Rectal smooth muscle tissue (tissue), 1 donor: ENCODE measurements around the gene RAD9A.
A peak's percentile ranks its signal among the peaks of the same experiment; 100 is the strongest.

Experiments
- H3K27ac ChIP-seq: one replicate; pipeline ENCODE4 v1.7.0; 2013; ENCODE audit warnings: low read depth, low read length, inconsistent platforms
- H3K27me3 ChIP-seq: one replicate; pipeline ENCODE4 v1.7.0; 2013; ENCODE audit warnings: low read length; ENCODE audit not compliant: control insufficient read depth, insufficient read depth
- H3K36me3 ChIP-seq: one replicate; pipeline ENCODE4 v1.7.0; 2013; ENCODE audit warnings: low read length; ENCODE audit not compliant: control insufficient read depth, insufficient read depth
- H3K4me1 ChIP-seq: one replicate; pipeline ENCODE4 v1.7.0; 2013; ENCODE audit warnings: low read length; ENCODE audit not compliant: control insufficient read depth, insufficient read depth
- H3K4me3 ChIP-seq: one replicate; pipeline ENCODE4 v1.7.0; 2013; ENCODE audit warnings: low read length
- H3K9ac ChIP-seq: one replicate; pipeline ENCODE4 v1.7.0; 2013; ENCODE audit warnings: low read length

The RAD9A gene

GRCh38 chr11:67365736-67366444, 25.9 kb upstream of the RAD9A start:
- peaks cover 42% of the 10 kb centered on the region for H3K4me1 ChIP-seq
- no peaks in the 10 kb centered on the region for H3K27me3 ChIP-seq
- peak overlapping the region; percentile 91 for H3K27ac ChIP-seq
- peaks cover 2% of the 10 kb centered on the region for H3K36me3 ChIP-seq
- H3K9ac ChIP-seq = no peak overlapping the region
- H3K4me3 ChIP-seq = peak overlapping the region; percentile 12

DNA sequence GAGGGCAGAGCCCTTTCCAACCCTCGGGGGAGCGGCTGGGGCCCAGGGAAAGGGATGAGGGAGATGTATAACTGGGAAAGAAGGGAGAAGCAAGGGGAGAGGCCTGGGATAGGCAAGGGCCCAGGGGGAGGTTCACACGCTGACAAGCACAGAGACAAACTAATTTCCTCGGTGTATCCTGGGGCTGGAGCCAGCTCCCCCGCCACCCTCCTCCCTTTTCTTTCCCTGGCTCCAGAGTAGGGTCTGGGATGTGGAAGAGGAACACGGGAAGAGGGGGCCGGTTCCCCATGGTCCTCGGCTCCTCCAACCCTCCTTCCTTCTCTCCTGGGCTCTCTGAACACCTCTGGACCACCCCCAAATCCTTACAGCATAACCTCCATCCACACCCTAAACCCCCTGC, 25.2 kb upstream of the RAD9A start:
- peak overlapping the region; percentile 10 for H3K4me3 ChIP-seq
- H3K27me3 ChIP-seq = no peaks in the 10 kb centered on the region
- H3K27ac ChIP-seq = peak overlapping the region; percentile 91
- peaks cover 2% of the 10 kb centered on the region for H3K36me3 ChIP-seq
- peaks cover 48% of the 10 kb centered on the region for H3K4me1 ChIP-seq
- no peak overlapping the region for H3K9ac ChIP-seq

DNA sequence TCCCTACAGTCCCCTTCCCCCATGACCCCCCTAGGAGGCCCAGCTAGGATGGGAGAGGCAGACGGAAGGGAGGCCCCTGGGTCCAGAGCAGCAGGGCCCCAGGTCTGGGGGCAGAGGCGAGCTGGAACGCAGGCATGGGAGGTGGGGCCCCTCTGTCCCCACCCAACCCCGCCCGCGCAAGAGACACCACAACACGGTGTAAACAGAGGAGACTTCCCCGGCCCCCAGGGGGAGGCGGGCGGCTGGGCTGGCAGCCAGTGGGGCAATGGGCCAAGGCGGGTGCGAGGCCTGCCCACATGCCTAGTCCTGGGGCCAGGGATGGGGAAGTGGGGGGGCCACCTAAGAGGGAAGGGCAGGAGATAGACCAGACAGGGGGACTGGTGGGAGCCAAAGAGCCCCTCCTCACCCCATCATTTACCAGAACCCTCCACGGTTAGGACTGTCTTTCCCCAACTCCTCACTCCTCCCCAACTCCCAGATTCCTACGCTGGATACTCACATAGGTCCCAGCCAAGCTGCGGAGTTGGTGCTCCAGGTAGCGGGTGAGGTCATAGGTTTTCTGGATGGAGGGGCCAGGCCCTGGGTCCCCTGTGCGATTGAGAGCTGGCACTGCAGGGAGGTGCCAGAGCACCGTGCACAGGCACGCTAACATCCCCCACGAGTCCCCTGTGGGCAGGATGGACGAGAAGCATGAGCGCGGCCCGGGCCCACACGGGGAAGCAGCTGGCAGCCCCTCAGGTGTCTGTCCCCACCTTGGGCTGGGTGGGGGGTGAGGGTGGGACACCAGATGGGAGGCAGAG, 24.6 kb upstream of the RAD9A start:
- peak overlapping the region; percentile 10 for H3K4me3 ChIP-seq
- peaks cover 2% of the 10 kb centered on the region for H3K36me3 ChIP-seq
- no peaks in the 10 kb centered on the region for H3K27me3 ChIP-seq
- peak overlapping the region; percentile 91 for H3K27ac ChIP-seq
- H3K9ac ChIP-seq = no peak overlapping the region
- H3K4me1 ChIP-seq = peaks cover 52% of the 10 kb centered on the region

- Histone ChIP-seq H3K36me3 (peaks cover 2% of the 10 kb centered on the region), H3K27me3 (no peaks in the 10 kb centered on the region), H3K27ac (peak overlapping the region; percentile 91), H3K4me1 (peaks cover 52% of the 10 kb centered on the region), H3K4me3 (no peak overlapping the region), H3K9ac (no peak overlapping the region)
Observed at GRCh38 chr11:67367761-67368227, 24.0 kb upstream of the RAD9A start.

- peaks cover 52% of the 10 kb centered on the region for H3K4me1 ChIP-seq
- peak overlapping the region; percentile 91 for H3K27ac ChIP-seq
- no peak overlapping the region for H3K4me3 ChIP-seq
- no peak overlapping the region for H3K9ac ChIP-seq
- peaks cover 2% of the 10 kb centered on the region for H3K36me3 ChIP-seq
- H3K27me3 ChIP-seq = no peaks in the 10 kb centered on the region
Observed at GRCh38 chr11:67368621-67369020, 23.2 kb upstream of the RAD9A start.

GRCh38 chr11:67369275-67369674, 22.5 kb upstream of the RAD9A start:
- Histone ChIP-seq H3K4me3 (no peak overlapping the region), H3K4me1 (peaks cover 56% of the 10 kb centered on the region), H3K27me3 (no peaks in the 10 kb centered on the region), H3K9ac (no peak overlapping the region), H3K36me3 (peaks cover 2% of the 10 kb centered on the region), H3K27ac (peak overlapping the region; percentile 91)

- Histone ChIP-seq H3K9ac (no peak overlapping the region), H3K4me1 (peaks cover 61% of the 10 kb centered on the region), H3K4me3 (no peak overlapping the region)
Observed at GRCh38 chr11:67369801-67370284, 21.9 kb upstream of the RAD9A start.

DNA sequence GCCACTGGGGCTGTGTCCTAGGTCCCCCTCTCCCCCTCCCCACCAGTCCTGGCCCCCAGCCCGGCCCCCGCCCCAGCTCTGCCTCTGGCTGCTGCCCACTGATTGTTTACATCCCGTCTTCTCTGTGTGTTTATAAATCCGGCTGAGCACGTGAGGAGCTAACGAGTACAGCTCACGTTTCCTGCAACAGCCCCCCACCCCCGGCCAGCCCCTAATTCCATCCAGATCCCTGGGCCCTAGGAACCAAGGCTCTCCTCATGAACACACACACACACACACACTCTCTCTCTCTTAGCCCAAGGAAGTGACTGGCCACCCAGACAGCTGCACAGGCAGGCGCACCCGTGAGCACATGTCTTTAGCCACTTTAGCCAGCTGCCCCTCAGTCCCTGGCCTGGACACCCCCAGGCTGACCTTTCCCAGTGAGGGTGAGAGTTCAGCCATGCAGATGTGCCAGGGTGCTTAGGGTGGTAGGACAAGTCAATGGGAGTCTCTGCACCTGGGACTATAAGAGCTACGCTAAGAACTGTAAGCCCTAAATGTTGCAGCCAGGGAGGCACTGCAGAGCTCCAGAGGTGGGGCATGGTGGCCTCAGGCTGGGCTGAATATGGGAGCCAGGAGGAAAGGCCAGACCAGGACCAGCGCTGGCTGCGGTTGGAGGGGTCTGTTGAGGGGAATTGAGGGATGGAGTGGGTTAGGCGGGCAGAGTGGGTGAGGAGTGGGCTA, 21.3 kb upstream of the RAD9A start:
- H3K4me3 ChIP-seq = peak overlapping the region; percentile 41
- H3K27me3 ChIP-seq = no peaks in the 10 kb centered on the region
- peaks cover 57% of the 10 kb centered on the region for H3K4me1 ChIP-seq
- peak overlapping the region; percentile 91 for H3K27ac ChIP-seq
- no peaks in the 10 kb centered on the region for H3K36me3 ChIP-seq
- no peak overlapping the region for H3K9ac ChIP-seq

More at GRCh38 chr11:67369801-67370284, 21.9 kb upstream of the RAD9A start:
- no peaks in the 10 kb centered on the region for H3K27me3 ChIP-seq
- peak overlapping the region; percentile 91 for H3K27ac ChIP-seq
- H3K36me3 ChIP-seq = no peaks in the 10 kb centered on the region

DNA sequence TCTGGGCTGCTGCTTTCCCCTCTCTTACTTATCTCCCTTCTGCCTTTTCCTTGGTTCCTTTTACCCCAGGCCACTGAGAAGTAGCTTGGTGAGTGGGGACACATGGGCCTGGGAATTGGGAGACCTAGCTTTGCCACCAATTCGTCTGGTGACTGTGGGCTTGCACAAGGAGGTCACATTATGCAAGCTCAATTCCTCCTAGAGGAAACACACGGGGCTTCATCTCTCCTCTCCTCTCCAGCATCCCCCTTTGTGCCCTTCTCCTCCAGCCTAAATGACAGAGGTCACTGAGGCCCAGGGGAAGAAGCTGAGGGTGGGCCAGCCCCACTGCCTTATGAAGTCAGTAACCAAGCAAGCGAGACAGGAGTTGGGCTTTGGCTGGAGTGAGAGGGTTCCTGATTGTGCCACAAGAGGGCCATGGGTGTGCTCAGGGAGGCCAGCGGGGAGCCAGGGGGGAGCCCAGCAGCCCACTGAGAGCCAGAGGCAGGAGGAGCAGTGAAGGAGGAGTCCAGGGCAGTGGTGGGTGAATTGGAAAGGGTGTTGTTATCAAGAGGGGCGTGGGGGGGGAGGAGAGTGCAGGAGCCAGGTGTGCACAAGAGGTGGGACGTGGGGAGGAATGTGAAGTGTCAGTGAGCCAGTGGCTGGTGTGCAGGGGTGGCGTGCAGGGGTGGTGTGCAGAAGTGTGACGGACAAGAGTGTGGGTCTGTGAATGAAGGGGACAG, 20.4 kb upstream of the RAD9A start:
- Histone ChIP-seq H3K4me3 (peak overlapping the region; percentile 60), H3K9ac (no peak overlapping the region), H3K36me3 (no peaks in the 10 kb centered on the region), H3K27ac (peak overlapping the region; percentile 91), H3K27me3 (no peaks in the 10 kb centered on the region), H3K4me1 (peaks cover 49% of the 10 kb centered on the region)

DNA sequence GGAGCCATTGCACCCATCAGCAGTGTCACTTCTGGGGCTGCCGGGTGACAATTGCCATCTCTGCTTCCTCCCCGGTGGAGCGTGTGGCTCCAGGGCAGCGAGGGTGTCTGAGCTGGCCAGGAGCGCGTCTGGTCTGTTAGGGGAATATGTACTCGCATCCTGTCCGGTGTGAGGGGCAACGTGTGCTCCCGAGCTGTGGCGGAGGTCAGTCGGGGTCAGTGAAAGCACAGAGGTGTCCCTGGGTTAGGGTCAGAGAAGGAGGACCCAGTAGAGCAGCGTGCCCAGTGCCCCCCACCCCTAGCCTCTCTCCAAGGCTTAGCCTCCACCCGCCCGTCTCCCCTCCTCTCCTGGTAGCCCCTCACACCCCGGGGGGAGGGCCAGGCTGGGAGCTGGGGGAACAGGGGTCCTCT, 19.9 kb upstream of the RAD9A start:
- H3K27me3 ChIP-seq = no peaks in the 10 kb centered on the region
- peak overlapping the region; percentile 60 for H3K4me3 ChIP-seq
- H3K27ac ChIP-seq = peak overlapping the region; percentile 91
- peaks cover 46% of the 10 kb centered on the region for H3K4me1 ChIP-seq
- H3K9ac ChIP-seq = no peak overlapping the region
- H3K36me3 ChIP-seq = no peaks in the 10 kb centered on the region

GRCh38 chr11:67372321-67372992, 19.3 kb upstream of the RAD9A start:
- H3K27ac ChIP-seq = peak overlapping the region; percentile 91
- peak overlapping the region; percentile 26 for H3K9ac ChIP-seq
- H3K27me3 ChIP-seq = no peaks in the 10 kb centered on the region
- peaks cover 42% of the 10 kb centered on the region for H3K4me1 ChIP-seq
- peak overlapping the region; percentile 60 for H3K4me3 ChIP-seq
- no peaks in the 10 kb centered on the region for H3K36me3 ChIP-seq
